Mucosa of descending colon (tissue), 3 donors: ENCODE measurements around the gene HS3ST5. TPM values are rescaled to one million over a fixed set of nuclear protein-coding genes. Genes with fewer than 3 reads are reported as not detected.

Experiments
- ATAC-seq: fragments of 200-7000 bp; cut with Tn5 transposase; one replicate; pipeline ENCODE4 v1.9.1; 2020; ENCODE audit warnings: mild to moderate bottlenecking, moderate library complexity
- DNase-seq, 3 donors: peaks; one replicate each; pipeline ENCODE4 v3.0.0-alpha.2; 2020
- H3K36me3 ChIP-seq: fragments of 200-600 bp; one replicate; pipeline ENCODE4 v1.8.0; 2021; ENCODE audit warnings: low read depth, mild to moderate bottlenecking
- H3K4me1 ChIP-seq: fragments of 200-600 bp; one replicate; pipeline ENCODE4 v1.8.0; 2021; ENCODE audit warnings: low read depth, mild to moderate bottlenecking
- H3K4me3 ChIP-seq: fragments of 200-600 bp; one replicate; pipeline ENCODE4 v1.8.0; 2021; ENCODE audit warnings: mild to moderate bottlenecking
- H3K9me3 ChIP-seq: fragments of 200-600 bp; one replicate; pipeline ENCODE4 v1.8.0; 2021; ENCODE audit warnings: mild to moderate bottlenecking
- CTCF ChIP-seq: fragments of 200-600 bp; IDR thresholded peaks from one replicate; pipeline ENCODE4 v1.8.0; 2022; ENCODE audit warnings: antibody characterized with exemption, mild to moderate bottlenecking
- intact Hi-C, 2 donors: fragments of 100-400 bp; cut with DNase I in 1 of 2; cut with micrococcal nuclease in 1 of 2; formaldehyde crosslinking; loops; one replicate each; pipeline versions ENCODE4 v1.11.0 to v1.11.1; 2022; cut with DNase I, micrococcal nuclease
- total RNA-seq, 3 donors: library from RNA; stranded (reverse); fragmentation: NEBNext Ultra II Directional in 2 of 3; extraction: Animal tissue kit (Norgen Biotek cat#: 25700) in 2 of 3; gene quantifications; one replicate each; pipeline versions ENCODE4 v1.2.1 to v1.2.4, GENCODE V29; 2021 to 2023
- donor health status: DM: no; HTN: no; CAD: no; lungs with moderate emphysema.
- donor health status: DM: no; HTN: no; CAD: no.
- donor health status: DM: no; HTN: yes; CAD: no.

Gene HS3ST5
- total RNA-seq, 3 donors from 2014 or later, result 0.12 to 1.0 TPM; not detected in 1

DNA sequence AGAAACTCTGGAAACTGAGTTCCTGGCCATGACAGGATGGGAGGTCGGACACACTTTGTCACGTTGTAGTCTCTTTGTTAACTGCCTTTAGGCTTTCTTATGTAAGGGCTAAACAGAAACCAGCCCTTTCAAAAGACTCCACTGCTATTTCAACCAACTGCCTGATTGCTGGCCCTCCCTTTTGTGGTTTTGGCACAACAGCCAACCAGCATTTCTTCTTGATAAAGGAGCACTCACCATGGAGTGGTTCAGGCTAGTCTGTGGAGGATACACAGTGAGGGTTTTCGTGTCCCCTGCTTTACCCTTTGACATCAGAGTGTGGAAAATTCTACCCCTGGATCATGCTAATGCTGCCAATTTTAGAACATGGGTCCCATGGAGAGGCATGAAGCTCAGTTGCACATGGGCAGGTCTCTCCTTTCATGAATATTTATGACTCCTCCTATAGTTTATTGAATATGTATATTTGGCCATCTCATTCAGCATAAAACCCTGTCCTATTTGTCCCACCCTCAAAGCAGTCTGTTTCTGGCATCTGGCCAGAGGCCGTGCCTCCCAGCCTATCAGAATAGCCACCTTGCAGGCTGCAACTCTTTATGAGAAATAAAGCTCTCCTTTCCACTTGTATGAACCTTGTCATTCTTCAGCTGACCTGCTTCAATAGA, 148.3 kb downstream of the HS3ST5 start:
- ATAC-seq (no peak), DNase-seq (no peak)
- H3K9me3 ChIP-seq, result no peaks in the 10 kb centered on the region
- no peak overlapping the region for H3K4me3 ChIP-seq
- H3K36me3 ChIP-seq, result no peaks in the 10 kb centered on the region
- no peak for TF ChIP-seq CTCF
- no peaks in the 10 kb centered on the region for H3K4me1 ChIP-seq
- intact Hi-C loops, result no loop called here

GRCh38 chr6:114187563-114187962, 155.3 kb downstream of the HS3ST5 start:
- Histone ChIP-seq H3K36me3 (no peaks in the 10 kb centered on the region), H3K4me3 (no peak overlapping the region), H3K4me1 (no peaks in the 10 kb centered on the region), H3K9me3 (no peaks in the 10 kb centered on the region)
- ATAC-seq (no peak), DNase-seq (no peak)
- intact Hi-C loops, result no loop called here
- TF ChIP-seq CTCF, result no peak

GRCh38 chr6:114181664-114182063, 161.2 kb downstream of the HS3ST5 start:
- no peak overlapping the region for H3K4me3 ChIP-seq
- ATAC-seq, result no peak
- H3K9me3 ChIP-seq, result no peaks in the 10 kb centered on the region
- DNase-seq, result no peak
- TF ChIP-seq CTCF, result no peak
- intact Hi-C loops, result no loop called here
- no peaks in the 10 kb centered on the region for H3K36me3 ChIP-seq
- H3K4me1 ChIP-seq, result no peaks in the 10 kb centered on the region

DNA sequence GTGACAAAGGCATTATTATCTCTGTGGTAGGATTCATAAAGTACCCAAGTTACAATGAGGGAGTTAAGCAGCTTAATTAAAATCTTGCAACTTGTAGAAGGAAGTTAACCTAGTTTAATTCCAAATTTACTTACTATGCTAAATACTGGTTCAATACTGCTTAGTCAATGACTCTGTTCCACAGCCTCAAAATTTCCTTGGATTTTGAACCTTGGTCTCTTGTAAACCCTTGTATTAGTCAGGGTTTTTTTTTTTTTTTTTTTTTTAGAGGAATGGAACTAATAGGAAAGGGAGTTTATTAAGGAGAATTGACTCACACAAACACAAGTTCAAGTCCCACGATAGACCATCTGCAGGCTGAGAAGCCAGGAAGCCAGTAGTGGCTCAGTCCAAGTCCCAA, 163.4 kb downstream of the HS3ST5 start:
- DNase-seq, result no peak
- H3K4me3 ChIP-seq, result no peak overlapping the region
- TF ChIP-seq CTCF, result no peak
- H3K4me1 ChIP-seq, result no peaks in the 10 kb centered on the region
- intact Hi-C loops, result no loop called here
- ATAC-seq, result no peak
- no peaks in the 10 kb centered on the region for H3K9me3 ChIP-seq
- H3K36me3 ChIP-seq, result no peaks in the 10 kb centered on the region

DNA sequence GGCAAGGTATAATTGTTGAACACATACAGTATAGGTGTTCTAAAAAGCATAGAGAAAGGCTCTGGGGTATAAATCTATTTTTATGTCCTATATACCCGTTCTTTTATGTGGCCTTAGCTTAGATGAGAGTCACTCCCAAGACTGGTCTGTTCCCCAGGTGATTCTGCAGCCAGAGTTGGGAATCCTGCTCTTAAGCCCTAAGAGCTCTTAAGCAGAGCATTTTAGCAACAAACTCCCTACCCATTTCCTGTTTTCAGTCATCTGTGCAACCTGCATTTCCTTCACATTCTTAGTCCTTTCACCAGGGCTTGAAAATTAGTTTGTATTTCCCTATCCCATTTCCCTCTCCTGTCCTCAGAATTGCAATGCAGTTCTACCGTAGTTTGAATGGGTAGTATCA, 166.1 kb downstream of the HS3ST5 start:
- H3K36me3 ChIP-seq, result no peaks in the 10 kb centered on the region
- DNase-seq, result no peak
- no peak for TF ChIP-seq CTCF
- no peak overlapping the region for H3K4me3 ChIP-seq
- no peaks in the 10 kb centered on the region for H3K9me3 ChIP-seq
- intact Hi-C loops, result no loop called here
- H3K4me1 ChIP-seq, result no peaks in the 10 kb centered on the region
- ATAC-seq, result no peak
